Keratinocyte (primary cell): ENCODE data around the gene CAD. TPM values are rescaled to one million over a fixed set of nuclear protein-coding genes. Genes with fewer than 3 reads are reported as not detected.

Experiments
- DNase-seq: peaks from one replicate; pipeline ENCODE4 v3.0.0-alpha.2; 2011; ENCODE audit warnings: low read depth, missing footprints, low spot score
- FAIRE-seq: peaks from 2 replicates; lab custom pipeline; 2011; peaks lifted over from hg19 to GRCh38; lab: Jason Lieb, UNC
- H2AFZ ChIP-seq: 2 replicates; pipeline ENCODE4 v1.6.0; 2012; ENCODE audit warnings: low read length, control low read depth, inconsistent platforms; ENCODE audit not compliant: control insufficient read depth
- H3K27ac ChIP-seq: 2 replicates; pipeline ENCODE4 v1.5.1; 2011; ENCODE audit warnings: low read length; ENCODE audit not compliant: control insufficient read depth, insufficient read depth
- H3K27me3 ChIP-seq: 3 replicates; pipeline ENCODE4 v1.6.0; 2011; ENCODE audit warnings: low read length; ENCODE audit not compliant: control insufficient read depth, insufficient read depth; ENCODE audit errors: extremely low read depth
- H3K36me3 ChIP-seq, 2 experiments: 2 replicates in 1 of 2; 3 replicates in 1 of 2; pipeline ENCODE4 v1.5.1; 2011; ENCODE audit warnings: low read length in 2 of 2, mild to moderate bottlenecking in 1 of 2; ENCODE audit not compliant: control insufficient read depth in 2 of 2, insufficient read depth in 2 of 2; ENCODE audit errors: extremely low read depth in 1 of 2
- H3K4me1 ChIP-seq: 3 replicates; pipeline ENCODE4 v1.5.1; 2011; ENCODE audit warnings: low read length; ENCODE audit not compliant: control insufficient read depth, insufficient read depth; ENCODE audit errors: extremely low read depth
- H3K4me2 ChIP-seq: 3 replicates; pipeline ENCODE4 v1.6.0; 2011; ENCODE audit warnings: low read depth, low read length; ENCODE audit not compliant: control insufficient read depth, insufficient read depth; ENCODE audit errors: extremely low read depth
- H3K4me3 ChIP-seq, 3 experiments: fragments of 200-600 bp in 1 of 3; sonication (generic) in 1 of 3; 2 replicates in 2 of 3; 3 replicates in 1 of 3; pipeline ENCODE4 v1.5.1; 2011 to 2016; ENCODE audit warnings: low read length in 3 of 3, mild to moderate bottlenecking in 3 of 3, control low read depth in 2 of 3, inconsistent platforms in 1 of 3, low read depth in 1 of 3, mixed read lengths in 1 of 3, mixed run types in 1 of 3, moderate library complexity in 1 of 3; ENCODE audit not compliant: control insufficient read depth in 2 of 3, insufficient read depth in 2 of 3; ENCODE audit errors: extremely low read depth in 1 of 3
- H3K79me2 ChIP-seq: 2 replicates; pipeline ENCODE4 v1.6.0; 2012; ENCODE audit warnings: low read length; ENCODE audit not compliant: control insufficient read depth, insufficient read depth
- H3K9ac ChIP-seq: 3 replicates; pipeline ENCODE4 v1.6.0; 2011; ENCODE audit warnings: low read length; ENCODE audit not compliant: control insufficient read depth, insufficient read depth; ENCODE audit errors: extremely low read depth
- H3K9me1 ChIP-seq: 3 replicates; pipeline ENCODE4 v1.6.0; 2011; ENCODE audit warnings: low read length; ENCODE audit not compliant: control insufficient read depth, insufficient read depth; ENCODE audit errors: extremely low read depth
- H3K9me3 ChIP-seq: 2 replicates; pipeline ENCODE4 v1.5.1; 2012; ENCODE audit warnings: low read depth, low read length; ENCODE audit not compliant: control insufficient read depth
- H4K20me1 ChIP-seq: 3 replicates; pipeline ENCODE4 v1.6.0; 2011; ENCODE audit warnings: low read length; ENCODE audit not compliant: control insufficient read depth, insufficient read depth; ENCODE audit errors: extremely low read depth
- CTCF ChIP-seq, 3 experiments: IDR thresholded peaks in 1 of 3; conservative IDR thresholded peaks in 1 of 3; optimal IDR thresholded peaks in 1 of 3; 2 replicates in 2 of 3; 3 replicates in 1 of 3; pipeline versions ENCODE3 to v1.5.1; 2011; ENCODE audit warnings: low read length in 3 of 3, mild to moderate bottlenecking in 3 of 3, moderate library complexity in 2 of 3, control low read depth in 1 of 3, inconsistent platforms in 1 of 3; ENCODE audit not compliant: insufficient read depth in 2 of 3; ENCODE audit errors: extremely low read depth in 1 of 3
- EZH2 ChIP-seq: IDR thresholded peaks from one replicate; pipeline ENCODE4 v1.6.1; 2012; ENCODE audit warnings: inconsistent platforms, mild to moderate bottlenecking, low read length, moderate library complexity
- dilution Hi-C: fragments of 300-500 bp; cut with MboI; formaldehyde crosslinking; loops from one replicate; pipeline ENCODE4 v1.7.0; 2020; ENCODE audit warnings: low sequenced_read_pairs; ENCODE audit not compliant: extremely low pct_ligation_motif_present
- polyA plus RNA-seq, 5 experiments: library from polyadenylated mRNA; depleted of rRNA in 3 of 5; stranded (reverse) in 3 of 5; stranded (forward) in 1 of 5; unstranded in 1 of 5; fragments of >200 nt; gene quantifications; 1 replicate in 1 of 5; 2 replicates in 3 of 5; 3 replicates in 1 of 5; pipeline versions ENCODE4 v1.2.1 to v1.2.3, GENCODE V29; 2011 to 2012; ENCODE audit warnings: missing spikeins in 2 of 5, low read depth in 1 of 5, low replicate concordance in 1 of 5

Gene CAD
- polyA plus RNA-seq, 1 donor (not counting 4 experiments of a cell fraction or from before 2014, with no cell fraction given) = 21.0 TPM

DNA sequence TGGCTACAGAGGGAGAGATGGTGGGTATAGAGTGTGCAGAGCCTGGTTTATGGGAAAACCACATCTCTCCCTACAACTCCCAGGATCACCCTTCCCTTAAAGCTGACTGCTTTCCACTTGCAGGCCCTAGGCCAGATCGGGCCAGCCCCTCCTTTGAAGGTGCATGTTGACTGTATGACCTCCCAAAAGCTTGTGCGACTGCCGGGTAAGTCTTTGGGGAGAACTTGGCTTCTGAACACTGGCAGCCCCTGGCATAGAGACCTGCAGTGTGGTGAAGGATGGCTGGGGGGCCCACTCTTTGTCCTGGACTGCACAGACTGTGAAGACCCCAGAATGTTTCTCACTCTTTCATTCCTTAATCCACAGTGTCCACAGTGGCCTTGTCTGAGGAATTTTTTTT is 19.5 kb downstream of the CAD start:
- Histone ChIP-seq H4K20me1 (no peaks in the 10 kb centered on the region), H3K9me1 (no peaks in the 10 kb centered on the region), H3K27ac (no peak overlapping the region), H3K4me1 (no peaks in the 10 kb centered on the region), H3K9ac (no peak overlapping the region), H3K79me2 (no peaks in the 10 kb centered on the region), H3K36me3 (peaks cover 55 to 76% of the 10 kb centered on the region in 2 experiments), H3K4me3 (no peak overlapping the region), H3K9me3 (no peaks in the 10 kb centered on the region), H2AFZ (no peak overlapping the region), H3K4me2 (no peak overlapping the region), H3K27me3 (no peaks in the 10 kb centered on the region)
- dilution Hi-C loops = no loop called here
- DNase-seq = no peak
- no peak for TF ChIP-seq CTCF (optimal IDR thresholded peaks at IDR 0.05 in 1 of 3, IDR thresholded peaks at IDR 0.05 in 1 of 3, conservative IDR thresholded peaks at IDR 0.05 in 1 of 3; ENCODE audit: extremely low read depth in 1 of 3, insufficient read depth in 2 of 3, low read length in 3 of 3)
- no peak for TF ChIP-seq EZH2
- no peak for FAIRE-seq

DNA sequence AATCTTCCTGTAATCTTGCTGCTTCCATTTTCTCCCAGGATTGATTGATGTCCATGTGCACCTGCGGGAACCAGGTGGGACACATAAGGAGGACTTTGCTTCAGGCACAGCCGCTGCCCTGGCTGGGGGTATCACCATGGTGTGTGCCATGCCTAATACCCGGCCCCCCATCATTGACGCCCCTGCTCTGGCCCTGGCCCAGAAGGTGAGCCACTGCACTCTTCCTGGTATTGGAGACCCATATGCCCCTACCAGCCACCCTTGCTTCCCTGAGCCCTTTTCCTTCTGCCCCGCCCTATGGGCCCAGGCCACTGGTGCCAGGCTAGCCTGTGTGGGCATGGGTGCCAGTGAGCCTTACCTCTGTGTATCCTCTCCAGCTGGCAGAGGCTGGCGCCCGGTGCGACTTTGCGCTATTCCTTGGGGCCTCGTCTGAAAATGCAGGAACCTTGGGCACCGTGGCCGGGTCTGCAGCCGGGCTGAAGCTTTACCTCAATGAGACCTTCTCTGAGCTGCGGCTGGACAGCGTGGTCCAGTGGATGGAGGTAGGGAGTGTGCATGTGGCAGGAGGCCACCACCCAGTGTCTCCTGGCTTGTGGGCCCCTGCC is 20.3 kb downstream of the CAD start:
- H3K9ac ChIP-seq = no peak overlapping the region
- peaks cover 55 to 76% of the 10 kb centered on the region in 2 experiments for H3K36me3 ChIP-seq
- H3K4me3 ChIP-seq = no peak overlapping the region
- H3K79me2 ChIP-seq = no peaks in the 10 kb centered on the region
- DNase-seq = no peak
- no peaks in the 10 kb centered on the region for H3K27me3 ChIP-seq
- H3K27ac ChIP-seq = no peak overlapping the region
- dilution Hi-C loops = no loop called here
- FAIRE-seq = no peak
- TF ChIP-seq CTCF (optimal IDR thresholded peaks at IDR 0.05 in 1 of 3, IDR thresholded peaks at IDR 0.05 in 1 of 3, conservative IDR thresholded peaks at IDR 0.05 in 1 of 3; ENCODE audit: extremely low read depth in 1 of 3, insufficient read depth in 2 of 3, low read length in 3 of 3) (no peak), EZH2 (no peak)
- H3K9me1 ChIP-seq = no peaks in the 10 kb centered on the region
- H3K4me2 ChIP-seq = no peak overlapping the region
- no peaks in the 10 kb centered on the region for H4K20me1 ChIP-seq
- H2AFZ ChIP-seq = no peak overlapping the region
- no peaks in the 10 kb centered on the region for H3K4me1 ChIP-seq
- H3K9me3 ChIP-seq = no peaks in the 10 kb centered on the region
